IMR-90 (cell line): ENCODE results near the gene TADA1. TPM values are rescaled to one million over a fixed set of nuclear protein-coding genes. Genes with fewer than 3 reads are reported as not detected.

ENCODE experiments used
- ATAC-seq: fragments of 200-7000 bp; cut with Tn5 transposase; 2 replicates; pipeline ENCODE4 v1.9.1; 2020; ENCODE audit warnings: low read depth, mild to moderate bottlenecking, moderate library complexity
- BruUV-seq: library from RNA; stranded (reverse); fragments of 400-500 nt; replicated peaks from 2 replicates; lab custom pipeline; 2021; lab: Mats Ljungman, UMichigan
- CTCF ChIA-PET: fragments of 300-600 bp; formaldehyde crosslinking; extraction: SDS; loops from one replicate; lab custom pipeline; 2021; ENCODE audit warnings: antibody characterized with exemption; lab: Yijun Ruan, JAX
- POLR2A ChIA-PET: fragments of 300-600 bp; sonication (Branson Sonifier 250); formaldehyde crosslinking; loops from one replicate; lab custom pipeline; 2022; ENCODE audit warnings: antibody characterized with exemption; ENCODE audit not compliant: unreplicated experiment; lab: Charles Lee
- DNase-seq: peaks from one replicate; pipeline ENCODE4 v3.0.0; 2013
- H2AFZ ChIP-seq: replicated peaks from 2 replicates; pipeline ENCODE3; 2013; ENCODE audit warnings: low read length, mild to moderate bottlenecking; ENCODE audit not compliant: poor library complexity
- H2AK5ac ChIP-seq: 2 replicates; pipeline ENCODE4 v1.6.1; 2013; ENCODE audit warnings: low read depth, low read length, inconsistent platforms
- H2AK9ac ChIP-seq: replicated peaks from 2 replicates; pipeline ENCODE3; 2013; ENCODE audit warnings: mild to moderate bottlenecking, low read depth, low read length, moderate library complexity; ENCODE audit not compliant: poor library complexity
- H2BK120ac ChIP-seq: 2 replicates; pipeline ENCODE4 v1.6.1; 2013; ENCODE audit warnings: low read depth, low read length, inconsistent platforms
- H2BK15ac ChIP-seq: 3 replicates; pipeline ENCODE4 v1.6.1; 2013; ENCODE audit warnings: low read depth, low read length, inconsistent platforms
- H2BK20ac ChIP-seq: 2 replicates; pipeline ENCODE4 v1.6.1; 2013; ENCODE audit warnings: low read depth, mild to moderate bottlenecking, inconsistent platforms, low read length, moderate library complexity
- H2BK5ac ChIP-seq: 2 replicates; pipeline ENCODE4 v1.6.1; 2013; ENCODE audit warnings: mild to moderate bottlenecking, low read depth, low read length, inconsistent platforms; ENCODE audit not compliant: poor library complexity, severe bottlenecking
- H3K14ac ChIP-seq: replicated peaks from 2 replicates; pipeline ENCODE4 v1.6.1; 2013; ENCODE audit warnings: low read depth, low read length, inconsistent platforms
- H3K18ac ChIP-seq: 2 replicates; pipeline ENCODE4 v1.6.1; 2013; ENCODE audit warnings: low read depth, low read length, control low read depth
- H3K23ac ChIP-seq: 2 replicates; pipeline ENCODE4 v1.6.1; 2013; ENCODE audit warnings: low read depth, low read length, inconsistent platforms
- H3K27ac ChIP-seq: 2 replicates; pipeline ENCODE4 v1.5.1; 2013; ENCODE audit warnings: mild to moderate bottlenecking, control low read depth, low read length; ENCODE audit not compliant: insufficient read depth
- H3K27me3 ChIP-seq: 2 replicates; pipeline ENCODE4 v1.6.1; 2013; ENCODE audit warnings: low read length; ENCODE audit not compliant: control insufficient read depth, insufficient read depth
- H3K36me3 ChIP-seq: 2 replicates; pipeline ENCODE4 v1.6.1; 2013; ENCODE audit warnings: low read length, mixed read lengths; ENCODE audit not compliant: control insufficient read depth, insufficient read depth
- H3K4ac ChIP-seq: 2 replicates; pipeline ENCODE4 v1.6.1; 2013; ENCODE audit warnings: low read depth, low read length, inconsistent platforms
- H3K4me1 ChIP-seq: 2 replicates; pipeline ENCODE4 v1.6.1; 2013; ENCODE audit warnings: low read length, mixed read lengths; ENCODE audit not compliant: control insufficient read depth, insufficient read depth
- H3K4me2 ChIP-seq: 2 replicates; pipeline ENCODE4 v1.6.1; 2013; ENCODE audit warnings: low read depth, mild to moderate bottlenecking, control low read depth, low read length, moderate library complexity
- H3K4me3 ChIP-seq: 2 replicates; pipeline ENCODE4 v1.5.1; 2013; ENCODE audit warnings: low read depth, mild to moderate bottlenecking, control low read depth, low read length, moderate library complexity; ENCODE audit not compliant: insufficient read depth
- H3K56ac ChIP-seq: 2 replicates; pipeline ENCODE4 v1.6.1; 2013; ENCODE audit warnings: low read length, inconsistent platforms; ENCODE audit not compliant: insufficient read depth; ENCODE audit errors: extremely low read depth
- H3K79me1 ChIP-seq, 2 experiments: 2 replicates each; pipeline ENCODE4 v1.6.1; 2013; ENCODE audit warnings: low read length in 2 of 2, inconsistent platforms in 1 of 2, low read depth in 1 of 2
- H3K9ac ChIP-seq: 2 replicates; pipeline ENCODE4 v1.6.1; 2013; ENCODE audit warnings: low read depth, low read length, control low read depth
- H3K9me1 ChIP-seq: 2 replicates; pipeline ENCODE4 v1.6.1; 2013; ENCODE audit warnings: low read length, inconsistent platforms; ENCODE audit not compliant: insufficient read depth
- H3K9me3 ChIP-seq: 2 replicates; pipeline ENCODE4 v1.6.1; 2013; ENCODE audit warnings: low read length; ENCODE audit not compliant: control insufficient read depth, insufficient read depth
- H4K20me1 ChIP-seq: 2 replicates; pipeline ENCODE4 v1.6.1; 2013; ENCODE audit warnings: low read length, inconsistent platforms; ENCODE audit not compliant: insufficient read depth
- H4K5ac ChIP-seq: 2 replicates; pipeline ENCODE4 v1.6.1; 2013; ENCODE audit warnings: mild to moderate bottlenecking, low read depth, low read length, control low read depth
- H4K8ac ChIP-seq, 2 experiments: 2 replicates each; pipeline ENCODE4 v1.6.1; 2013; ENCODE audit warnings: low read depth in 2 of 2, low read length in 2 of 2, control low read depth in 1 of 2, inconsistent platforms in 1 of 2
- H4K91ac ChIP-seq: 2 replicates; pipeline ENCODE4 v1.6.1; 2013; ENCODE audit warnings: low read depth, low read length, inconsistent platforms; ENCODE audit not compliant: insufficient read depth
- BHLHE40 ChIP-seq: fragments of 150-350 bp; IDR thresholded peaks from 2 replicates; pipeline ENCODE4 v1.6.1; 2016; ENCODE audit warnings: mild to moderate bottlenecking, low read depth, low read length
- CHD1 ChIP-seq: IDR thresholded peaks from 2 replicates; pipeline ENCODE4 v1.6.1; 2012; ENCODE audit warnings: low read depth, low read length, improper control_type of control experiment
- FOS ChIP-seq: fragments of 150-350 bp; IDR thresholded peaks from 2 replicates; pipeline ENCODE4 v1.6.1; 2016; ENCODE audit warnings: low read depth, low read length
- MAFK ChIP-seq: IDR thresholded peaks from 2 replicates; pipeline ENCODE4 v1.6.1; 2012; ENCODE audit warnings: low read depth, low read length, improper control_type of control experiment
- MAZ ChIP-seq: IDR thresholded peaks from 2 replicates; pipeline ENCODE4 v1.6.1; 2012; ENCODE audit warnings: low read depth, mild to moderate bottlenecking, low read length, improper control_type of control experiment, moderate library complexity, borderline replicate concordance
- NFE2L2 ChIP-seq: fragments of 150-350 bp; IDR thresholded peaks from 2 replicates; pipeline ENCODE4 v1.6.1; 2016; ENCODE audit warnings: low read depth, mild to moderate bottlenecking, low read length
- POLR2A ChIP-seq: IDR thresholded peaks from 2 replicates; pipeline ENCODE4 v1.6.1; 2012; ENCODE audit warnings: mild to moderate bottlenecking, low read depth, low read length
- RAD21 ChIP-seq: IDR thresholded peaks from 2 replicates; pipeline ENCODE4 v1.6.1; 2012; ENCODE audit warnings: low read length, improper control_type of control experiment
- RCOR1 ChIP-seq: IDR thresholded peaks from 2 replicates; pipeline ENCODE4 v1.6.1; 2012; ENCODE audit warnings: mild to moderate bottlenecking, low read length, improper control_type of control experiment; ENCODE audit not compliant: insufficient replicate concordance
- RFX5 ChIP-seq: IDR thresholded peaks from 2 replicates; pipeline ENCODE4 v1.8.0; 2012; ENCODE audit warnings: low read depth, mild to moderate bottlenecking, low read length, moderate library complexity
- SMC3 ChIP-seq: fragments of 150-350 bp; IDR thresholded peaks from 2 replicates; pipeline ENCODE4 v1.6.1; 2016; ENCODE audit warnings: low read depth, mild to moderate bottlenecking, antibody characterized with exemption, low read length, moderate library complexity
- WGBS, 2 experiments: methylation state at CpG; one replicate each; pipeline versions ENCODE4 v1.1.5 to v1.1.7; 2013; ENCODE audit warnings: missing lambda C conversion rate in 2 of 2; ENCODE audit not compliant: insufficient read length in 1 of 2; ENCODE audit errors: extremely low coverage in 2 of 2; 5-methylcytosine and 5-hydroxymethylcytosine counted together
- dilution Hi-C: fragments of 300-500 bp; cut with HindIII; formaldehyde crosslinking; loops from one replicate; pipeline ENCODE4 v1.14.3; 2018; ENCODE audit warnings: low sequenced_read_pairs; ENCODE audit not compliant: unreplicated experiment
- in situ Hi-C: fragments of 300-500 bp; cut with MboI; formaldehyde crosslinking; loops from 3 replicates; pipeline ENCODE4 v1.14.3; 2019; ENCODE audit warnings: low sequenced_read_pairs, inconsistent platforms, mixed read lengths
- intact Hi-C: fragments of 100-400 bp; cut with micrococcal nuclease; formaldehyde crosslinking; loops from 2 replicates; pipeline ENCODE4 v1.10.0; 2022
- polyA plus RNA-seq, 3 experiments: library from polyadenylated mRNA; depleted of rRNA; stranded (reverse); fragments of >200 nt; gene quantifications; 2 replicates each; pipeline ENCODE4 v1.2.3, GENCODE V29; 2012; ENCODE audit warnings: low replicate concordance in 1 of 3
- total RNA-seq: library from RNA; depleted of rRNA; stranded (reverse); fragments of >200 nt; gene quantifications from 2 replicates; pipeline ENCODE4 v1.2.3, GENCODE V29; 2012
- TF ChIP-seq, protein P1 (sequence below): conservative IDR thresholded peaks from 2 replicates; pipeline ENCODE4 v1.5.1; 2012; ENCODE audit warnings: mild to moderate bottlenecking, low read depth, low read length, improper control_type of control experiment
- TF ChIP-seq, protein P2 (sequence below): fragments of 150-350 bp; IDR thresholded peaks from 2 replicates; pipeline ENCODE4 v1.6.1; 2016; ENCODE audit warnings: low read depth, mild to moderate bottlenecking, low read length, moderate library complexity, borderline replicate concordance

Gene TADA1
- total and polyA plus RNA-seq, 2 of the 4 experiments (the other 2 are of a cell fraction), result 8.2 to 16.8 TPM

DNA sequence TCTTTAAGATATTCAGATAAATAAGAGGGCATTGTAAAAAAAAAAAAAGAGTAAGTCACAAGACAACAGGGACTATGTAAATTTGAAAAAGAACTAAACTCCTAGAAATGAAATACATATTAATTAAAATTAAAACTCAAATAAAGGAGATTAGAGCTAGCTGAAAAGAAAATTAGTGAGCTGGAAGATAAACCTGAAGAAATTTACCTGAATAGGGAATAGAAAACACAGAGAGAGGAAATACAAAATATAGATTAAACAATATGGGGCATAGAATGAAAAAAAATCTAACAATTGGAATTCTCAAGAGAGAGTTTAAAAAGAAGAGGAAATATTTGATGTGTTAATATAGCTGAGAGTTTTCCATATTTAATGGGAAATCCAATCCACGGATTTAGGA is 35.6 kb upstream of the TADA1 start:
- ATAC-seq, result no peak
- dilution Hi-C loops (no loop called here), intact Hi-C loops (no loop called here), in situ Hi-C loops (loop anchor here (10.0 kb wide), 1 partner anchor 143 kb away; no protein-coding TSS in a partner anchor)
- Histone ChIP-seq H3K56ac (no peak overlapping the region), H3K9me1 (no peaks in the 10 kb centered on the region; the same call in 1 of the 2 replicates), H3K36me3 (no peaks in the 10 kb centered on the region), H3K23ac (no peak overlapping the region), H3K14ac (no peak overlapping the region), H3K9ac (no peak overlapping the region), H2AFZ (no peak overlapping the region), H2BK5ac (no peak overlapping the region), H2AK9ac (no peak overlapping the region), H4K20me1 (no peaks in the 10 kb centered on the region), H2BK20ac (no peak overlapping the region), H3K4ac (no peak overlapping the region), H4K8ac (no peak overlapping the region), H2AK5ac (no peak overlapping the region), H3K4me3 (no peak overlapping the region), H3K79me1 (no peaks in the 10 kb centered on the region), H3K4me2 (no peak overlapping the region), H3K18ac (no peak overlapping the region), H2BK120ac (no peak overlapping the region), H3K27me3 (peaks cover 4% of the 10 kb centered on the region; the same call in 1 of the 2 replicates), H4K5ac (no peak overlapping the region), H4K91ac (no peak overlapping the region), H3K27ac (no peak overlapping the region), H3K9me3 (no peaks in the 10 kb centered on the region), H2BK15ac (no peak overlapping the region), H3K4me1 (0 out of 2 replicates have a peak, but pooled peaks cover 1% of the 10 kb centered on the region)
- ChIA-PET CTCF (interaction anchor here (0.7 to 1.4 kb wide), 3 partner anchors 23 to 147 kb away, joined by 3 to 4 read pairs (median 3); no protein-coding TSS in a partner anchor), POLR2A (no interaction called here)
- BruUV-seq, result no TSS peak
- WGBS, 2 experiments, result no CpG with 5 or more reads among the region's 1 CpG
- no peak for TF ChIP-seq SMC3
- TF ChIP-seq MAZ, result no peak
- TF ChIP-seq NFE2L2, result no peak
- no peak for TF ChIP-seq RFX5
- TF ChIP-seq FOS, result no peak
- TF ChIP-seq, protein P1, sequence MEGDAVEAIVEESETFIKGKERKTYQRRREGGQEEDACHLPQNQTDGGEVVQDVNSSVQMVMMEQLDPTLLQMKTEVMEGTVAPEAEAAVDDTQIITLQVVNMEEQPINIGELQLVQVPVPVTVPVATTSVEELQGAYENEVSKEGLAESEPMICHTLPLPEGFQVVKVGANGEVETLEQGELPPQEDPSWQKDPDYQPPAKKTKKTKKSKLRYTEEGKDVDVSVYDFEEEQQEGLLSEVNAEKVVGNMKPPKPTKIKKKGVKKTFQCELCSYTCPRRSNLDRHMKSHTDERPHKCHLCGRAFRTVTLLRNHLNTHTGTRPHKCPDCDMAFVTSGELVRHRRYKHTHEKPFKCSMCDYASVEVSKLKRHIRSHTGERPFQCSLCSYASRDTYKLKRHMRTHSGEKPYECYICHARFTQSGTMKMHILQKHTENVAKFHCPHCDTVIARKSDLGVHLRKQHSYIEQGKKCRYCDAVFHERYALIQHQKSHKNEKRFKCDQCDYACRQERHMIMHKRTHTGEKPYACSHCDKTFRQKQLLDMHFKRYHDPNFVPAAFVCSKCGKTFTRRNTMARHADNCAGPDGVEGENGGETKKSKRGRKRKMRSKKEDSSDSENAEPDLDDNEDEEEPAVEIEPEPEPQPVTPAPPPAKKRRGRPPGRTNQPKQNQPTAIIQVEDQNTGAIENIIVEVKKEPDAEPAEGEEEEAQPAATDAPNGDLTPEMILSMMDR, result no peak
- no peak for TF ChIP-seq BHLHE40
- TF ChIP-seq CHD1, result no peak
- no peak for TF ChIP-seq RAD21
- TF ChIP-seq MAFK, result no peak
- no peak for TF ChIP-seq RCOR1
- TF ChIP-seq, protein P2, sequence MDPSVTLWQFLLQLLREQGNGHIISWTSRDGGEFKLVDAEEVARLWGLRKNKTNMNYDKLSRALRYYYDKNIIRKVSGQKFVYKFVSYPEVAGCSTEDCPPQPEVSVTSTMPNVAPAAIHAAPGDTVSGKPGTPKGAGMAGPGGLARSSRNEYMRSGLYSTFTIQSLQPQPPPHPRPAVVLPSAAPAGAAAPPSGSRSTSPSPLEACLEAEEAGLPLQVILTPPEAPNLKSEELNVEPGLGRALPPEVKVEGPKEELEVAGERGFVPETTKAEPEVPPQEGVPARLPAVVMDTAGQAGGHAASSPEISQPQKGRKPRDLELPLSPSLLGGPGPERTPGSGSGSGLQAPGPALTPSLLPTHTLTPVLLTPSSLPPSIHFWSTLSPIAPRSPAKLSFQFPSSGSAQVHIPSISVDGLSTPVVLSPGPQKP, result no peak
- no peak for TF ChIP-seq POLR2A
- DNase-seq, result no peak
